ENCODE measurements around the gene TPRG1L.

The TPRG1L gene

GRCh38 chr1:3668585-3669300, 43.9 kb downstream of the TPRG1L start:
- in situ Hi-C loops (cut with HindIII; ENCODE audit: low pct_ligation_motif_present, low pct_unique_long_range_greater_than_20kb, low sequenced_read_pairs), result no loop called here
- peak; percentile 2 for DNase-seq

GRCh38 chr1:3669421-3669821, 44.6 kb downstream of the TPRG1L start:
- in situ Hi-C loops (cut with HindIII; ENCODE audit: low pct_ligation_motif_present, low pct_unique_long_range_greater_than_20kb, low sequenced_read_pairs), result no loop called here
- no peak for DNase-seq

- in situ Hi-C loops (cut with HindIII; ENCODE audit: low pct_ligation_motif_present, low pct_unique_long_range_greater_than_20kb, low sequenced_read_pairs), result no loop called here
Observed at GRCh38 chr1:3669971-3670431, 45.2 kb downstream of the TPRG1L start.

GRCh38 chr1:3670823-3671265, 46.0 kb downstream of the TPRG1L start:
- in situ Hi-C loops (cut with HindIII; ENCODE audit: low pct_ligation_motif_present, low pct_unique_long_range_greater_than_20kb, low sequenced_read_pairs), result no loop called here
- DNase-seq, result no peak

More at GRCh38 chr1:3669971-3670431, 45.2 kb downstream of the TPRG1L start:
- no peak for DNase-seq

- in situ Hi-C loops (cut with HindIII; ENCODE audit: low pct_ligation_motif_present, low pct_unique_long_range_greater_than_20kb, low sequenced_read_pairs), result no loop called here
- no peak for DNase-seq
Observed at GRCh38 chr1:3671371-3672180, 46.8 kb downstream of the TPRG1L start.

GRCh38 chr1:3672231-3672970, 47.6 kb downstream of the TPRG1L start:
- in situ Hi-C loops (cut with HindIII; ENCODE audit: low pct_ligation_motif_present, low pct_unique_long_range_greater_than_20kb, low sequenced_read_pairs), result no loop called here
- DNase-seq, result no peak

GRCh38 chr1:3672971-3673361, 48.2 kb downstream of the TPRG1L start:
- no peak for DNase-seq
- in situ Hi-C loops (cut with HindIII; ENCODE audit: low pct_ligation_motif_present, low pct_unique_long_range_greater_than_20kb, low sequenced_read_pairs), result no loop called here

GRCh38 chr1:3673381-3674099, 48.7 kb downstream of the TPRG1L start:
- in situ Hi-C loops (cut with HindIII; ENCODE audit: low pct_ligation_motif_present, low pct_unique_long_range_greater_than_20kb, low sequenced_read_pairs), result no loop called here
- no peak for DNase-seq

GRCh38 chr1:3674100-3675094, 49.6 kb downstream of the TPRG1L start:
- DNase-seq, result no peak
- in situ Hi-C loops (cut with HindIII; ENCODE audit: low pct_ligation_motif_present, low pct_unique_long_range_greater_than_20kb, low sequenced_read_pairs), result no loop called here

- in situ Hi-C loops (cut with HindIII; ENCODE audit: low pct_ligation_motif_present, low pct_unique_long_range_greater_than_20kb, low sequenced_read_pairs), result no loop called here
- DNase-seq, result no peak
Observed at GRCh38 chr1:3675436-3675835, 50.6 kb downstream of the TPRG1L start.

GRCh38 chr1:3676581-3677470, 52.0 kb downstream of the TPRG1L start:
- no peak for DNase-seq
- in situ Hi-C loops (cut with HindIII; ENCODE audit: low pct_ligation_motif_present, low pct_unique_long_range_greater_than_20kb, low sequenced_read_pairs), result no loop called here

GRCh38 chr1:3677484-3677883, 52.7 kb downstream of the TPRG1L start:
- in situ Hi-C loops (cut with HindIII; ENCODE audit: low pct_ligation_motif_present, low pct_unique_long_range_greater_than_20kb, low sequenced_read_pairs), result no loop called here
- no peak for DNase-seq

GRCh38 chr1:3678361-3679097, 53.7 kb downstream of the TPRG1L start:
- in situ Hi-C loops (cut with HindIII; ENCODE audit: low pct_ligation_motif_present, low pct_unique_long_range_greater_than_20kb, low sequenced_read_pairs), result no loop called here
- no peak for DNase-seq

- DNase-seq, result no peak
- in situ Hi-C loops (cut with HindIII; ENCODE audit: low pct_ligation_motif_present, low pct_unique_long_range_greater_than_20kb, low sequenced_read_pairs), result no loop called here
Observed at GRCh38 chr1:3679098-3679555, 54.3 kb downstream of the TPRG1L start.
